GM12872 (cell line): ENCODE measurements around the gene CCDC50.

ENCODE experiments used
- TF ChIP-seq, protein P1 (sequence below): IDR thresholded peaks from 3 replicates; pipeline ENCODE4 v1.5.1; 2011; ENCODE audit warnings: low read depth, mild to moderate bottlenecking, low read length, moderate library complexity; ENCODE audit not compliant: insufficient read depth

Gene CCDC50

DNA sequence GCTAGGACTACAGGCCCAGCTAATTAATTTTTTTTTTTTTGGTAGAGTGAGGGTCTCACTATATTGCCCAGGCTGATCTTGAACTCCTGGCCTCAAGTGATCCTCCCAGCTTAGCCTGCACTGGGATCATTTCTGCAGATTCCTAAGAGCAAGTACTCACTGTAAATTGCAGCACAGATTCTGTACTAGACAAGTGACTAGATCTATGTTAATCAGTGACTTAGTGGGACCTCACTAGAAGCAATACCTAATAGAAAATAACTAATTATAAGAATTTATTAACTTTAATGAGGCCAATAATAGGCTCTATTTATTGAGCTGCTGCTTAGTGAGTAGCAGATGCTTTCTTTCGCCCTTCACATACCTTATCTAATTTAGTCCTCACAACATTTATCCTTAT lies 11.8 kb downstream of the CCDC50 start:
- TF ChIP-seq, protein P1, sequence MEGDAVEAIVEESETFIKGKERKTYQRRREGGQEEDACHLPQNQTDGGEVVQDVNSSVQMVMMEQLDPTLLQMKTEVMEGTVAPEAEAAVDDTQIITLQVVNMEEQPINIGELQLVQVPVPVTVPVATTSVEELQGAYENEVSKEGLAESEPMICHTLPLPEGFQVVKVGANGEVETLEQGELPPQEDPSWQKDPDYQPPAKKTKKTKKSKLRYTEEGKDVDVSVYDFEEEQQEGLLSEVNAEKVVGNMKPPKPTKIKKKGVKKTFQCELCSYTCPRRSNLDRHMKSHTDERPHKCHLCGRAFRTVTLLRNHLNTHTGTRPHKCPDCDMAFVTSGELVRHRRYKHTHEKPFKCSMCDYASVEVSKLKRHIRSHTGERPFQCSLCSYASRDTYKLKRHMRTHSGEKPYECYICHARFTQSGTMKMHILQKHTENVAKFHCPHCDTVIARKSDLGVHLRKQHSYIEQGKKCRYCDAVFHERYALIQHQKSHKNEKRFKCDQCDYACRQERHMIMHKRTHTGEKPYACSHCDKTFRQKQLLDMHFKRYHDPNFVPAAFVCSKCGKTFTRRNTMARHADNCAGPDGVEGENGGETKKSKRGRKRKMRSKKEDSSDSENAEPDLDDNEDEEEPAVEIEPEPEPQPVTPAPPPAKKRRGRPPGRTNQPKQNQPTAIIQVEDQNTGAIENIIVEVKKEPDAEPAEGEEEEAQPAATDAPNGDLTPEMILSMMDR, result no peak

DNA sequence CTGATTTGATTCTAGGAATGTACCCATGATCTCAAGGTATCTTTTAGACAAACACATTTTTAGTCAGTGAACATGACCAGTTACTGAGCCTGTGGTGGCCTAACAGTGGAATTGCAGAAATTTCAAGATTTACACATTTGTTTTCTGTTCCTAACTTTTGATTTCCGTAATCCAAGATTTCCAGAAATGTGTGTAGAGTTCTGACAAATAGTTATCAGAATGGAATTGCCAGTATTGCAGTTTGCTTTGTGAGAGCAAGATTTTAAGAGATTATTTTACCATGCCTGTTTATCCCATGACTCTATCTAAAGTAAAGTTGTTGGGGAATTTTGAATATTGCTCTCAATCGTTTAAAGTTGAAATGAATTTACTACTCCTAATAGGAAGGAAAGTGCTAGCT lies 12.8 kb downstream of the CCDC50 start:
- TF ChIP-seq, protein P1, result no peak

DNA sequence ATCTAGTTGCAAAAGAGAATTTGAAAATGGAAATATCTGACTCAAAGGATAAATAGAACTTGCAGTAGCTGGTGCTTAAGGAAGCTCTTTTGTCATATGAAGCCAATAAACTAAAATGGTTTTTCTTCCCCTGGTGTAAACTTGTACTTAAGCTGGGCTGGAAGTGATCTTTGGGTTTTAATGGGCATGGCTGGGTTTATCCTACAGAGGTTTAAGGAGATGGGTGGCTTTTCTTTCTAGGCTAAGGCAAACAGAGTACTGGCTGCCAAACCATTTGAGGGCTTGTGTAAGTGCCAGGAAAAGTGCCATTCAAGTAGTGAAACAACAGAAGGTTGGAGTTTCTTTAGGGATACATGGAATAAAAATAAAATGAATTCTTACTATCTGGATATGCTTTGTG lies 13.2 kb downstream of the CCDC50 start:
- TF ChIP-seq, protein P1, result no peak

DNA sequence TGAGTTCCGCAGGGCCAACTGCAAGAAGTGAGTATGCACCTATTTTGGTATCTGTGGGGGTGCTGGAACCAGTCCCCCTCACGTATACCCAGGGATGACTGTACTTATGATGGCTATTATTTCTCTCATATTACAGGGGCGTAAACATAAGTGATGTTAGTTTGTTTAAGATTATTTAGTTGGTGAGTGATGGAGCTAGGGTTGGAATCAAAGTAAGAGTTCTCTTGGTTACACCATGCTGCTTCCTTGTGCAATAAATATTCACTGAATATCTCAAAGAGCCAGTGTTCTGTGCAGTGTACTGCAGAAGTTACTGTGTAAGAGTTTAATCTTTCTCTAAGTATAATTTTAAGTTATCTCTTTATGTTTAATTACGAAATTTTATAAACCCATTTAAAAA lies 13.9 kb downstream of the CCDC50 start:
- TF ChIP-seq, protein P1, result no peak

DNA sequence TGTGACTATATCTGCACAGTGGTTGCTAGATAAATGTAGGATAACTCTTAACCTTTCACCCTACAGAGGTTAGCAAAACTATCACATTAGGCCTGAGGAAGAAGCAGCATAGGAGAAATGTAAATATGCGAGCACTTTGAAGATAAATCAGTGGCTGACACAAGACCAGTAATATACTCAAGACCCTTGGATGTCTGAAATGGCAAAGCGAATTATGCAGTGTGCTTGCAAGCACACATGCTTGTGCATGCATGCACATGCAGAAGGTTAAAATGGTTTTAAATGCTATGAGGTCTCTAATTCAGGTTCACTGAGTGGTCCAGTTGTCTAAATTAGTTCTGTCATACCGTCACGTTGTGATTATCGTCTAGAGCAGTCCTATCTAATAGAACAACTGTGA lies 14.7 kb downstream of the CCDC50 start:
- TF ChIP-seq, protein P1, result no peak

DNA sequence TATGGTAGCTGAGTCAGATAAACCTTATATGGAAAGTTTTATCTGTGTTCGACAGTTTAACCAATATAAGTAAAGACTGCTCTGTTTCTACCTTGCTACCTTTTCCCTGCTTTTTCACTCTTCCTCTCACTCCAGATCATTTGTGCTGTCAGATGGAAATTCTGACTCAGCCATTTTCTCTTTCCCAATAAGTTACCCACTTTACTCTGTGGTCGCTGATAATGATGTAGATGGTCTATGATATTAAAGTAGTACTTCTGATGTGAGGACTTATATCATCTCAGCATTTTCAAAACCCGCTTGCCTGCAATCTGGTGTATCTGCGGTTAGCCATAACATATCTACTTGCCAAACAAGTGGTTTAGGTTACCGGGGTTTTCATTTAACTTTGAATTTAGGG lies 16.1 kb downstream of the CCDC50 start:
- TF ChIP-seq, protein P1, result no peak

DNA sequence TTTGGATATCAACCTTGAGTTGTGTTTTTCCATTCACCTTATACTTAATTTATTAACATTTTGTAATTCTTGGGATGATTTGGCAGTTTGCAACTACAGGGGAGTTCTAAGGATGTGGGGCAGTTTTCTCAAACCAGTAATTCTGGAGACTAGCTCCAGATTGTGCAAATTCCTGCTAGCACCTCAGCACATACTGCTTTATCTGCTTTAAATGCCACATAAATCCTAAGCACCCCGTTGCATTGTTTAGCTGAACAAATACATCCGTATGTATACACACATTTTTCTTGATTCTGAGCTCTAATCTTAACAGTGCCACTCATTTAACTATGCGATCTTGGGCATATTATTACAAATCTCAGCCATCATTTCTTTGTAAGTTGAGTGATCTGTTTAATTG lies 18.0 kb downstream of the CCDC50 start:
- TF ChIP-seq, protein P1, result no peak

DNA sequence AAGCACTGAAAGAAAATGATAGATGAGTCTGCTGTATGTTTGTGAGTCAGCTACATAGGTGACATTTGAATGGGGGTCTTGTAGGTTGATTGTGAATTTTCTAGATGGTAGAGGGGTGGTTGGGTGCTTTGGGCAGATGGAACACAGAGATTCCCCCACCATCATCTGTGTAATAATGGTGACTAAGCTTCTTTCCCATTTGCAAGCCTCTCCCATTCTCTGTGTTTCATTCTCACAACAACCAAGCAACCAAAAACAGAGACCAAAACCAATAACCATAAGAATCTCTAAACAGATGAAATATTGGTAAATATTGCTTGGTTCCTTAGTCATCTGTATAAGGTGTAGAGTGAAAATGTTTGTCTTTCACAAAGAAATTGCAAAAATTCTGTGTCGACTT lies 18.9 kb downstream of the CCDC50 start:
- TF ChIP-seq, protein P1, result no peak
